ENCODE measurements around the gene AGBL2.

DNA sequence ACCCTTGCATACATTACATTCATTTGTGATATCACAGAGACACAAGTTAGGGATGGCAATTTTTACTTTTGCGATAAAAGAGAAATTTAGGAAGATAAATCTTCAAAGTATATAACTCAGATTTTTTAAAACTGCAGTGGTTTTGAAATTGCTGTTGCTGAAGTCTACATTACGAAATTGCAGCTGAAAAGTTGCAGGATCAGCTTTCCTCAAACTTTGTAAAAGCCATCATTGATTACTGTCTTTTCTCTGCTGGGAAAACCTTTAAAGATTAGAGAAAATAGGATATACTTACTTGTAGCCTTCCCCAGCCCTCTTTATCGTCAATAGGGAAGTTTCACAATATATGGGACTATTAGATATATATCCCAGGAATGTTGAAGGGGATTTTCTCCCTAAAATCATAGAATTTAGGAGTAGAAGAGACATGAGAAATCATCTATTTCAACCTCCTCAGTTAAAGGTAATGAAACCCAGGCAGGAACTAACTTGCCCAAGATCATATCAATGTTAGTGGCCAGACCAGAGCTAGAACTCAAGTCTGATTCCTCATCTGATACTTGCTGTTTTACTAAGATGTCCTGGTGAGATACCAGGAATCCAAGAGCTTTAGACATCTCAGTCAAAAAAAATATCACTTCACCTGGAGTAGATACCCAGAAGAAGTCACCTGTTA is 10.4 kb upstream of the AGBL2 start:
- TF ChIP-seq, protein P1, sequence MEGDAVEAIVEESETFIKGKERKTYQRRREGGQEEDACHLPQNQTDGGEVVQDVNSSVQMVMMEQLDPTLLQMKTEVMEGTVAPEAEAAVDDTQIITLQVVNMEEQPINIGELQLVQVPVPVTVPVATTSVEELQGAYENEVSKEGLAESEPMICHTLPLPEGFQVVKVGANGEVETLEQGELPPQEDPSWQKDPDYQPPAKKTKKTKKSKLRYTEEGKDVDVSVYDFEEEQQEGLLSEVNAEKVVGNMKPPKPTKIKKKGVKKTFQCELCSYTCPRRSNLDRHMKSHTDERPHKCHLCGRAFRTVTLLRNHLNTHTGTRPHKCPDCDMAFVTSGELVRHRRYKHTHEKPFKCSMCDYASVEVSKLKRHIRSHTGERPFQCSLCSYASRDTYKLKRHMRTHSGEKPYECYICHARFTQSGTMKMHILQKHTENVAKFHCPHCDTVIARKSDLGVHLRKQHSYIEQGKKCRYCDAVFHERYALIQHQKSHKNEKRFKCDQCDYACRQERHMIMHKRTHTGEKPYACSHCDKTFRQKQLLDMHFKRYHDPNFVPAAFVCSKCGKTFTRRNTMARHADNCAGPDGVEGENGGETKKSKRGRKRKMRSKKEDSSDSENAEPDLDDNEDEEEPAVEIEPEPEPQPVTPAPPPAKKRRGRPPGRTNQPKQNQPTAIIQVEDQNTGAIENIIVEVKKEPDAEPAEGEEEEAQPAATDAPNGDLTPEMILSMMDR (IDR thresholded peaks at IDR 0.05): no peak
- TF ChIP-seq POLR2A (IDR thresholded peaks at IDR 0.05) (no peak), POLR2AphosphoS5 (IDR thresholded peaks at IDR 0.05) (no peak)

All from upper lobe of left lung (tissue), 4 donors.